Keratinocyte (primary cell): ENCODE results near the gene SYTL1. TPM values are rescaled to one million over a fixed set of nuclear protein-coding genes. Genes with fewer than 3 reads are reported as not detected.

Source experiments
- DNase-seq: peaks from one replicate; pipeline ENCODE4 v3.0.0-alpha.2; 2011; ENCODE audit warnings: low read depth, missing footprints, low spot score
- FAIRE-seq: peaks from 2 replicates; lab custom pipeline; 2011; peaks lifted over from hg19 to GRCh38; lab: Jason Lieb, UNC
- H2AFZ ChIP-seq: 2 replicates; pipeline ENCODE4 v1.6.0; 2012; ENCODE audit warnings: low read length, control low read depth, inconsistent platforms; ENCODE audit not compliant: control insufficient read depth
- H3K27ac ChIP-seq: 2 replicates; pipeline ENCODE4 v1.5.1; 2011; ENCODE audit warnings: low read length; ENCODE audit not compliant: control insufficient read depth, insufficient read depth
- H3K27me3 ChIP-seq: 3 replicates; pipeline ENCODE4 v1.6.0; 2011; ENCODE audit warnings: low read length; ENCODE audit not compliant: control insufficient read depth, insufficient read depth; ENCODE audit errors: extremely low read depth
- H3K36me3 ChIP-seq, 2 experiments: 2 replicates in 1 of 2; 3 replicates in 1 of 2; pipeline ENCODE4 v1.5.1; 2011; ENCODE audit warnings: low read length in 2 of 2, mild to moderate bottlenecking in 1 of 2; ENCODE audit not compliant: control insufficient read depth in 2 of 2, insufficient read depth in 2 of 2; ENCODE audit errors: extremely low read depth in 1 of 2
- H3K4me1 ChIP-seq: 3 replicates; pipeline ENCODE4 v1.5.1; 2011; ENCODE audit warnings: low read length; ENCODE audit not compliant: control insufficient read depth, insufficient read depth; ENCODE audit errors: extremely low read depth
- H3K4me2 ChIP-seq: 3 replicates; pipeline ENCODE4 v1.6.0; 2011; ENCODE audit warnings: low read depth, low read length; ENCODE audit not compliant: control insufficient read depth, insufficient read depth; ENCODE audit errors: extremely low read depth
- H3K4me3 ChIP-seq, 3 experiments: fragments of 200-600 bp in 1 of 3; sonication (generic) in 1 of 3; 2 replicates in 2 of 3; 3 replicates in 1 of 3; pipeline ENCODE4 v1.5.1; 2011 to 2016; ENCODE audit warnings: low read length in 3 of 3, mild to moderate bottlenecking in 3 of 3, control low read depth in 2 of 3, inconsistent platforms in 1 of 3, low read depth in 1 of 3, mixed read lengths in 1 of 3, mixed run types in 1 of 3, moderate library complexity in 1 of 3; ENCODE audit not compliant: control insufficient read depth in 2 of 3, insufficient read depth in 2 of 3; ENCODE audit errors: extremely low read depth in 1 of 3
- H3K79me2 ChIP-seq: 2 replicates; pipeline ENCODE4 v1.6.0; 2012; ENCODE audit warnings: low read length; ENCODE audit not compliant: control insufficient read depth, insufficient read depth
- H3K9ac ChIP-seq: 3 replicates; pipeline ENCODE4 v1.6.0; 2011; ENCODE audit warnings: low read length; ENCODE audit not compliant: control insufficient read depth, insufficient read depth; ENCODE audit errors: extremely low read depth
- H3K9me1 ChIP-seq: 3 replicates; pipeline ENCODE4 v1.6.0; 2011; ENCODE audit warnings: low read length; ENCODE audit not compliant: control insufficient read depth, insufficient read depth; ENCODE audit errors: extremely low read depth
- H3K9me3 ChIP-seq: 2 replicates; pipeline ENCODE4 v1.5.1; 2012; ENCODE audit warnings: low read depth, low read length; ENCODE audit not compliant: control insufficient read depth
- H4K20me1 ChIP-seq: 3 replicates; pipeline ENCODE4 v1.6.0; 2011; ENCODE audit warnings: low read length; ENCODE audit not compliant: control insufficient read depth, insufficient read depth; ENCODE audit errors: extremely low read depth
- CTCF ChIP-seq, 3 experiments: IDR thresholded peaks in 1 of 3; conservative IDR thresholded peaks in 1 of 3; optimal IDR thresholded peaks in 1 of 3; 2 replicates in 2 of 3; 3 replicates in 1 of 3; pipeline versions ENCODE3 to v1.5.1; 2011; ENCODE audit warnings: low read length in 3 of 3, mild to moderate bottlenecking in 3 of 3, moderate library complexity in 2 of 3, control low read depth in 1 of 3, inconsistent platforms in 1 of 3; ENCODE audit not compliant: insufficient read depth in 2 of 3; ENCODE audit errors: extremely low read depth in 1 of 3
- EZH2 ChIP-seq: IDR thresholded peaks from one replicate; pipeline ENCODE4 v1.6.1; 2012; ENCODE audit warnings: inconsistent platforms, mild to moderate bottlenecking, low read length, moderate library complexity
- dilution Hi-C: fragments of 300-500 bp; cut with MboI; formaldehyde crosslinking; loops from one replicate; pipeline ENCODE4 v1.7.0; 2020; ENCODE audit warnings: low sequenced_read_pairs; ENCODE audit not compliant: extremely low pct_ligation_motif_present
- polyA plus RNA-seq, 5 experiments: library from polyadenylated mRNA; depleted of rRNA in 3 of 5; stranded (reverse) in 3 of 5; stranded (forward) in 1 of 5; unstranded in 1 of 5; fragments of >200 nt; gene quantifications; 1 replicate in 1 of 5; 2 replicates in 3 of 5; 3 replicates in 1 of 5; pipeline versions ENCODE4 v1.2.1 to v1.2.3, GENCODE V29; 2011 to 2012; ENCODE audit warnings: missing spikeins in 2 of 5, low read depth in 1 of 5, low replicate concordance in 1 of 5

The SYTL1 gene
- polyA plus RNA-seq, 1 donor (not counting 4 experiments of a cell fraction or from before 2014, with no cell fraction given) = 15.6 TPM

GRCh38 chr1:27366113-27366410, 24.2 kb downstream of the SYTL1 start:
- FAIRE-seq = no peak
- dilution Hi-C loops = no loop called here
- Histone ChIP-seq H4K20me1 (no peaks in the 10 kb centered on the region), H3K9ac (peak overlapping the region; percentile 88), H2AFZ (peak overlapping the region; percentile 20), H3K9me3 (no peaks in the 10 kb centered on the region), H3K79me2 (peaks cover 12% of the 10 kb centered on the region), H3K36me3 (peaks cover 13 to 16% of the 10 kb centered on the region in 2 experiments), H3K4me2 (peak overlapping the region; percentile 86), H3K27me3 (no peaks in the 10 kb centered on the region), H3K27ac (peak overlapping the region; percentile 78), H3K4me3 (peak overlapping the region; percentile 65 to 89 (median 68)), H3K9me1 (no peaks in the 10 kb centered on the region), H3K4me1 (peaks cover 31% of the 10 kb centered on the region)
- TF ChIP-seq CTCF (optimal IDR thresholded peaks at IDR 0.05 in 1 of 3, IDR thresholded peaks at IDR 0.05 in 1 of 3, conservative IDR thresholded peaks at IDR 0.05 in 1 of 3; ENCODE audit: extremely low read depth in 1 of 3, insufficient read depth in 2 of 3, low read length in 3 of 3) = no peak
- TF ChIP-seq EZH2 = no peak
- DNase-seq = no peak

GRCh38 chr1:27366411-27367159, 24.8 kb downstream of the SYTL1 start, which contains the start of gene MAP3K6:
TSS of gene MAP3K6 (minus strand) at chr1:27366961. CDS start at chr1:27366597, 364 bp downstream.
- Histone ChIP-seq H4K20me1 (no peaks in the 10 kb centered on the region), H3K27me3 (no peaks in the 10 kb centered on the region), H3K4me3 (peak within 1 kb of the TSS; percentile 68 to 89 (median 82)), H3K27ac (peak within 1 kb of the TSS; percentile 91), H3K36me3 (peaks cover 11 to 14% of the 10 kb centered on the region in 2 experiments), H3K9ac (peak within 1 kb of the TSS; percentile 88), H2AFZ (peak within 1 kb of the TSS; percentile 79), H3K79me2 (peaks cover 12% of the 10 kb centered on the region), H3K9me3 (no peaks in the 10 kb centered on the region), H3K4me1 (peaks cover 31% of the 10 kb centered on the region), H3K4me2 (peak within 1 kb of the TSS; percentile 86), H3K9me1 (no peaks in the 10 kb centered on the region)
- FAIRE-seq = peak; percentile 44
- dilution Hi-C loops = no loop called here
- no peak for DNase-seq
- TF ChIP-seq CTCF (optimal IDR thresholded peaks at IDR 0.05 in 1 of 3, IDR thresholded peaks at IDR 0.05 in 1 of 3, conservative IDR thresholded peaks at IDR 0.05 in 1 of 3; ENCODE audit: extremely low read depth in 1 of 3, insufficient read depth in 2 of 3, low read length in 3 of 3) (peak in 2 of 3 experiments; percentile 26 to 59), EZH2 (no peak)
